K562 (cell line): Measurements from ENCODE around the gene ADAMTS6.
A peak's percentile ranks its signal among the peaks of the same experiment; 100 is the strongest.

ENCODE experiments used
- BRD4 ChIP-seq: fragments of 200-600 bp; sonication (generic); IDR thresholded peaks from 2 replicates; pipeline ENCODE4 v1.6.1; 2017; ENCODE audit warnings: inconsistent platforms
- EHMT2 ChIP-seq: fragments of 450-650 bp; IDR thresholded peaks from 2 replicates; pipeline ENCODE4 v1.6.1; 2018; ENCODE audit warnings: antibody characterized with exemption
- PML ChIP-seq: IDR thresholded peaks from 2 replicates; pipeline ENCODE4 v1.6.1; 2012; ENCODE audit warnings: low read length, inconsistent platforms
- POLR2A ChIP-seq: fragments of 450-650 bp; conservative IDR thresholded peaks from 2 replicates; pipeline ENCODE4 v1.6.1; 2016

GRCh38 chr5:65121880-65122436 is 359.8 kb downstream of the ADAMTS6 start:
- TF ChIP-seq BRD4 (no peak), POLR2A (no peak), EHMT2 (0 out of 2 replicates have a peak, but pooled peaks have one; percentile 42), PML (no peak)
